SU-DHL-6 (cell line): ENCODE measurements around the gene ICAM4.
"Not testable (repeated sequence)": the region's sequence is repeated elsewhere in the genome, so short reads cannot be mapped to it uniquely, and the experiment has no call there.

Source experiments
- H2AFZ ChIP-seq: fragments of 200-600 bp; sonication (generic); 2 replicates; pipeline ENCODE4 v1.6.1; 2014; ENCODE audit warnings: low read depth, mild to moderate bottlenecking, moderate library complexity, mixed read lengths, antibody characterized with exemption, low read length; ENCODE audit not compliant: severe bottlenecking
- H3F3A ChIP-seq: fragments of 200-600 bp; shearing (Covaris generic); 2 replicates; pipeline ENCODE4 v1.6.0; 2016; ENCODE audit warnings: antibody characterized with exemption, mild to moderate bottlenecking; ENCODE audit not compliant: insufficient read depth
- H3K27ac ChIP-seq: fragments of 200-600 bp; sonication (generic); 2 replicates; pipeline ENCODE4 v1.5.1; 2016; ENCODE audit warnings: low read depth, mild to moderate bottlenecking, low read length, moderate library complexity, mixed read lengths
- H3K27me3 ChIP-seq: fragments of 200-600 bp; sonication (generic), shearing (Covaris generic); 2 replicates; pipeline ENCODE4 v1.6.0; 2014; ENCODE audit warnings: mild to moderate bottlenecking, low read length
- H3K36me3 ChIP-seq: fragments of 200-600 bp; sonication (generic); 2 replicates; pipeline ENCODE4 v1.6.1; 2014; ENCODE audit warnings: mild to moderate bottlenecking, low read length, mixed read lengths
- H3K4me2 ChIP-seq: fragments of 300-600, 200-600 bp; shearing (Covaris generic), sonication (generic); 2 replicates; pipeline ENCODE4 v1.6.0; 2014; ENCODE audit warnings: low read length, low read depth, mild to moderate bottlenecking; ENCODE audit not compliant: poor library complexity, severe bottlenecking
- H3K4me3 ChIP-seq: fragments of 200-600 bp; sonication (generic); 2 replicates; pipeline ENCODE4 v1.5.1; 2014; ENCODE audit warnings: antibody characterized with exemption, low read length, mild to moderate bottlenecking, mixed read lengths; ENCODE audit not compliant: insufficient read depth, poor library complexity, severe bottlenecking
- H3K79me2 ChIP-seq: fragments of 200-600 bp; sonication (generic); 2 replicates; pipeline ENCODE4 v1.6.1; 2014; ENCODE audit warnings: mild to moderate bottlenecking, low read length, moderate library complexity; ENCODE audit not compliant: insufficient read depth
- H3K9ac ChIP-seq: fragments of 200-600 bp; sonication (generic); 2 replicates; pipeline ENCODE4 v1.7.0; 2014; ENCODE audit warnings: mild to moderate bottlenecking, low read length
- H3K9me2 ChIP-seq: fragments of 200-600 bp; sonication (generic); replicated peaks from 2 replicates; pipeline ENCODE4 v1.6.1; 2014; ENCODE audit warnings: low read length; ENCODE audit not compliant: insufficient read depth
- H3K9me3 ChIP-seq: fragments of 200-600 bp; sonication (generic); 2 replicates; pipeline ENCODE4 v1.6.1; 2014; ENCODE audit warnings: low read length, mixed read lengths; ENCODE audit not compliant: insufficient read depth
- H4K20me1 ChIP-seq: fragments of 200-600 bp; sonication (generic); 2 replicates; pipeline ENCODE4 v1.6.1; 2014; ENCODE audit warnings: low read depth, mild to moderate bottlenecking, antibody characterized with exemption, low read length, moderate library complexity, mixed read lengths
- EZH2phosphoT487 ChIP-seq: fragments of 200-600 bp; sonication (generic), shearing (Covaris generic); conservative IDR thresholded peaks from 2 replicates; pipeline ENCODE4 v1.6.1; 2018; ENCODE audit warnings: mild to moderate bottlenecking, antibody characterized with exemption, low read length, moderate library complexity, mixed read lengths
- TF ChIP-seq, protein P1 (sequence below): fragments of 200-600 bp; sonication (generic); IDR thresholded peaks from one replicate; pipeline ENCODE4 v1.5.1; 2017; ENCODE audit warnings: antibody characterized with exemption, mild to moderate bottlenecking, low read length, moderate library complexity; ENCODE audit not compliant: insufficient read depth, poor library complexity, severe bottlenecking

The ICAM4 gene, protein sequence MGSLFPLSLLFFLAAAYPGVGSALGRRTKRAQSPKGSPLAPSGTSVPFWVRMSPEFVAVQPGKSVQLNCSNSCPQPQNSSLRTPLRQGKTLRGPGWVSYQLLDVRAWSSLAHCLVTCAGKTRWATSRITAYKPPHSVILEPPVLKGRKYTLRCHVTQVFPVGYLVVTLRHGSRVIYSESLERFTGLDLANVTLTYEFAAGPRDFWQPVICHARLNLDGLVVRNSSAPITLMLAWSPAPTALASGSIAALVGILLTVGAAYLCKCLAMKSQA

DNA sequence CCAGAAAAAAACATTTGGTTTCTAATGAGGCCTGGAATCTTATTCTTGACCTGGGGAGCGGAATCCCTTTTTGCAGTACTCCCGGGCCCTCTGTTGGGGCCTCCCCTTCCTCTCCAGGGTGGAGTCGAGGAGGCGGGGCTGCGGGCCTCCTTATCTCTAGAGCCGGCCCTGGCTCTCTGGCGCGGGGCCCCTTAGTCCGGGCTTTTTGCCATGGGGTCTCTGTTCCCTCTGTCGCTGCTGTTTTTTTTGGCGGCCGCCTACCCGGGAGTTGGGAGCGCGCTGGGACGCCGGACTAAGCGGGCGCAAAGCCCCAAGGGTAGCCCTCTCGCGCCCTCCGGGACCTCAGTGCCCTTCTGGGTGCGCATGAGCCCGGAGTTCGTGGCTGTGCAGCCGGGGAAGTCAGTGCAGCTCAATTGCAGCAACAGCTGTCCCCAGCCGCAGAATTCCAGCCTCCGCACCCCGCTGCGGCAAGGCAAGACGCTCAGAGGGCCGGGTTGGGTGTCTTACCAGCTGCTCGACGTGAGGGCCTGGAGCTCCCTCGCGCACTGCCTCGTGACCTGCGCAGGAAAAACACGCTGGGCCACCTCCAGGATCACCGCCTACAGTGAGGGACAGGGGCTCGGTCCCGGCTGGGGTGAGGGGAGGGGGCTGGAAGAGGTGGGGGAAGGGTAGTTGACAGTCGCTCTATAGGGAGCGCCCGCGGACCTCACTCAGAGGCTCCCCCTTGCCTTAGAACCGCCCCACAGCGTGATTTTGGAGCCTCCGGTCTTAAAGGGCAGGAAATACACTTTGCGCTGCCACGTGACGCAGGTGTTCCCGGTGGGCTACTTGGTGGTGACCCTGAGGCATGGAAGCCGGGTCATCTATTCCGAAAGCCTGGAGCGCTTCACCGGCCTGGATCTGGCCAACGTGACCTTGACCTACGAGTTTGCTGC is at the start of gene ICAM4:
ICAM4 (plus strand) TSS at position 153 of the 935 bp plus-strand sequence; CDS start at position 211, 58 bp downstream.
- H3K79me2 ChIP-seq: no peaks in the 10 kb centered on the region
- H3K9me2 ChIP-seq: no peaks in the 10 kb centered on the region
- H3K36me3 ChIP-seq: no peaks in the 10 kb centered on the region
- H3K9ac ChIP-seq: no peak within 1 kb of the TSS
- H4K20me1 ChIP-seq: no peaks in the 10 kb centered on the region
- H3K4me3 ChIP-seq: no peak within 1 kb of the TSS
- no peak for TF ChIP-seq EZH2phosphoT487
- TF ChIP-seq, protein P1, sequence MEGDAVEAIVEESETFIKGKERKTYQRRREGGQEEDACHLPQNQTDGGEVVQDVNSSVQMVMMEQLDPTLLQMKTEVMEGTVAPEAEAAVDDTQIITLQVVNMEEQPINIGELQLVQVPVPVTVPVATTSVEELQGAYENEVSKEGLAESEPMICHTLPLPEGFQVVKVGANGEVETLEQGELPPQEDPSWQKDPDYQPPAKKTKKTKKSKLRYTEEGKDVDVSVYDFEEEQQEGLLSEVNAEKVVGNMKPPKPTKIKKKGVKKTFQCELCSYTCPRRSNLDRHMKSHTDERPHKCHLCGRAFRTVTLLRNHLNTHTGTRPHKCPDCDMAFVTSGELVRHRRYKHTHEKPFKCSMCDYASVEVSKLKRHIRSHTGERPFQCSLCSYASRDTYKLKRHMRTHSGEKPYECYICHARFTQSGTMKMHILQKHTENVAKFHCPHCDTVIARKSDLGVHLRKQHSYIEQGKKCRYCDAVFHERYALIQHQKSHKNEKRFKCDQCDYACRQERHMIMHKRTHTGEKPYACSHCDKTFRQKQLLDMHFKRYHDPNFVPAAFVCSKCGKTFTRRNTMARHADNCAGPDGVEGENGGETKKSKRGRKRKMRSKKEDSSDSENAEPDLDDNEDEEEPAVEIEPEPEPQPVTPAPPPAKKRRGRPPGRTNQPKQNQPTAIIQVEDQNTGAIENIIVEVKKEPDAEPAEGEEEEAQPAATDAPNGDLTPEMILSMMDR: no peak
- no peaks in the 10 kb centered on the region for H3K9me3 ChIP-seq
- H2AFZ ChIP-seq: no peak within 1 kb of the TSS
- no peak within 1 kb of the TSS for H3K4me2 ChIP-seq
- peak within 1 kb of the TSS; percentile 26 for H3K27ac ChIP-seq
- H3K27me3 ChIP-seq: no peaks in the 10 kb centered on the region
- H3F3A ChIP-seq: peaks cover 18% of the 10 kb centered on the region

DNA sequence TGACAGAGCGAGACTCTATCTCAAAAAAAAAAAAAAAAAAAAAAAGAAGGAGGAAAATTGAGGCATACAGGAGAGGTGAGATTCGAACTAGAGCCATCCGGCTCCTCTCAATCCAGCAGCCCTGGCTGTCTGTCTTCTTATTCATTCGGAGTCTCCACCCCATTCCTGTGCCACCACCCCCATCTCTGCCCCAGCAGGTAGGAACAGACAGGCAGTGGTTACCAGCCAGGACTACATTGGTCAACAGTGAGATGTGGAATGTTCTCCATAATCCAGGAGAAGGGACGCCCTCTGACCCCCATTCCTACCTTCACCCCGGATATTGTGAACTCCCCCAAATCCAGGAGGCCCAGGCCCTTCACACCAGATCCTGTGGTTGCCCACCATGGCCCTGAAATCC is 49.1 kb upstream of the ICAM4 start:
- H3F3A ChIP-seq: peaks cover 92% of the 10 kb centered on the region

DNA sequence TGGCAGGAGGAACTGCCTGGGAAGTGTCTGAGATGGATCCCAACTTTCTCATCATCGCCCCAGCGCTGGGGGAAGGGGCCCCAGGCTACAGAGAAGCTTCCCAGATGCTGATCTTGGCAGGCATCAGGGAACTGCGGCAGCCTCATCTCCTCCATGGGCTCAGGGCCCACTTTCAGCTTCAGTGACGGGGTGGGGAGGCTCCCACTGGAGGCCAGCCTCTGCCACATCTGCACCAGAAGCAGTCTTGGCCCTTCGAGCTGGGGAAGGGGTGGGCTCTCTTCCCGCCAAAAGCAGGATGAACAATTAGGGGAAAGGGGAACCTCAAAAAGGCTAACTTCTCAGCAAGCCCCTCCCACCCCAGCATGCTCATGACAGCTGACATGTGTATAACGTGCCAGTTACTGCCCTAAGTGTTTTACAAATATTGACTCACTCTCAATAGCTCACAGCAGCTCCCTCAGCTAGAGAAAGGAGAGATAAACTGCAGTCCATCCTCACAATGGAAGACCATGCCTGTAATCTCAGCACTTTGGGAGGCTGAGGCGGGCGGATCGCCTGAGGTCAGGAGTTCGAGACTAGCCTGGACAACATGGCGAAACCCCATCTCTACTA is 48.5 kb upstream of the ICAM4 start:
- no peaks in the 10 kb centered on the region for H3K9me2 ChIP-seq
- H3K27me3 ChIP-seq: no peaks in the 10 kb centered on the region
- no peaks in the 10 kb centered on the region for H3K36me3 ChIP-seq
- no peak for TF ChIP-seq EZH2phosphoT487
- TF ChIP-seq, protein P1: no peak
- no peaks in the 10 kb centered on the region for H4K20me1 ChIP-seq
- H3F3A ChIP-seq: peaks cover 92% of the 10 kb centered on the region
- no peak overlapping the region for H3K4me3 ChIP-seq
- peaks cover 7% of the 10 kb centered on the region; the same call in 1 of the 2 replicates for H3K9me3 ChIP-seq
- peak overlapping the region; percentile 35 for H3K9ac ChIP-seq
- peak overlapping the region; percentile 56 for H3K4me2 ChIP-seq
- peak overlapping the region; percentile 100 for H3K27ac ChIP-seq
- no peak overlapping the region for H2AFZ ChIP-seq
- H3K79me2 ChIP-seq: no peaks in the 10 kb centered on the region

More for the DNA sequence above, 49.1 kb upstream of the ICAM4 start:
- Histone ChIP-seq H2AFZ (no peak overlapping the region), H3K79me2 (no peaks in the 10 kb centered on the region), H3K4me3 (no peak overlapping the region), H3K9me3 (peaks cover 7% of the 10 kb centered on the region; the same call in 1 of the 2 replicates), H4K20me1 (no peaks in the 10 kb centered on the region), H3K9me2 (no peaks in the 10 kb centered on the region), H3K4me2 (peak overlapping the region; percentile 56), H3K27me3 (no peaks in the 10 kb centered on the region), H3K36me3 (no peaks in the 10 kb centered on the region), H3K27ac (peak overlapping the region; percentile 100), H3K9ac (peak overlapping the region; percentile 35)
- TF ChIP-seq EZH2phosphoT487: no peak
- TF ChIP-seq, protein P1: no peak

DNA sequence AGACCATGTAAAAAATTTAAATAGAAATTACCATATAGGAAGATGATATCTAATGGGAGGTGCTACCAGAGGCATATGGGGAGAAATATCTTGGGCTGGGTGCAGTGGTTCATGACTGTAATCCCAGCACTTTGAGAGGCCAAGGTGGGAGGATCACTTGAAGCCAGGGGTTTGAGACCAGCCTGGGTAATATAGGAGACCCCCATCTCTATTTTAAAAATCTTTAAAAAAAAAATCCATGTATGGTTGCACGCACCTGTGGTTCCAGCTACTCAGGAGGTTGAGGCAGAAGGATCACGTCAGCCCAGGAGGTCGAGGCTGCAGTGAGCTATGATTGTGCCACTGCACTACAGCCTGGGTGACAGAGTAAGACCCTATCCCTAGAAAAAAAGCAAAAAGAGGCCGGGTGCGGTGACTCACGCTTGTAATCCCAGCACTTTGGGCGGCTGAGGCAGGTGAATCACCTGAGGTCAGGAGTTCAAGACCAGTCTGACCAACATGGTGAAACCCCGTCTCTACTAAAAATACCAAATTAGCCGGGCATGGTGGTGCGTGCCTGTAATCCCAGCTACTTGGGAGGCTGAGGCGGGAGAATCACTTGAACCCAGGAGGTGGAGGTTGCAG is 44.8 kb upstream of the ICAM4 start:
- Histone ChIP-seq H3K4me3 (peak overlapping the region; percentile 13), H3K4me2 (peak overlapping the region; percentile 53), H3K9ac (peak overlapping the region; percentile 58), H3F3A (peaks cover 93% of the 10 kb centered on the region), H3K27ac (peak overlapping the region; percentile 100)
- H3K9me2 ChIP-seq, H3K79me2 ChIP-seq, H3K27me3 ChIP-seq, H4K20me1 ChIP-seq, H3K36me3 ChIP-seq, H3K9me3 ChIP-seq, H2AFZ ChIP-seq: not testable (repeated sequence)
